ENCODE data around the gene ANKH. TPM values are rescaled to one million over a fixed set of nuclear protein-coding genes. Genes with fewer than 3 reads are reported as not detected.
"Not testable (repeated sequence)": the region's sequence is repeated elsewhere in the genome, so short reads cannot be mapped to it uniquely, and the experiment has no call there.

The ANKH gene
- total RNA-seq, 2 donors from 2014 or later, result 177 to 205 TPM

GRCh38 chr5:14809369-14810155 lies 62.0 kb downstream of the ANKH start:
- DNase-seq (ENCODE audit: low spot score) (peak; percentile 60), ATAC-seq (ENCODE audit: insufficient number of reproducible peaks, low FRiP score, low read depth) (peak; percentile 55)
- TF ChIP-seq, protein P1, sequence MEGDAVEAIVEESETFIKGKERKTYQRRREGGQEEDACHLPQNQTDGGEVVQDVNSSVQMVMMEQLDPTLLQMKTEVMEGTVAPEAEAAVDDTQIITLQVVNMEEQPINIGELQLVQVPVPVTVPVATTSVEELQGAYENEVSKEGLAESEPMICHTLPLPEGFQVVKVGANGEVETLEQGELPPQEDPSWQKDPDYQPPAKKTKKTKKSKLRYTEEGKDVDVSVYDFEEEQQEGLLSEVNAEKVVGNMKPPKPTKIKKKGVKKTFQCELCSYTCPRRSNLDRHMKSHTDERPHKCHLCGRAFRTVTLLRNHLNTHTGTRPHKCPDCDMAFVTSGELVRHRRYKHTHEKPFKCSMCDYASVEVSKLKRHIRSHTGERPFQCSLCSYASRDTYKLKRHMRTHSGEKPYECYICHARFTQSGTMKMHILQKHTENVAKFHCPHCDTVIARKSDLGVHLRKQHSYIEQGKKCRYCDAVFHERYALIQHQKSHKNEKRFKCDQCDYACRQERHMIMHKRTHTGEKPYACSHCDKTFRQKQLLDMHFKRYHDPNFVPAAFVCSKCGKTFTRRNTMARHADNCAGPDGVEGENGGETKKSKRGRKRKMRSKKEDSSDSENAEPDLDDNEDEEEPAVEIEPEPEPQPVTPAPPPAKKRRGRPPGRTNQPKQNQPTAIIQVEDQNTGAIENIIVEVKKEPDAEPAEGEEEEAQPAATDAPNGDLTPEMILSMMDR (IDR thresholded peaks at IDR 0.05), result no peak
- H3K4me1 ChIP-seq (ENCODE audit: control insufficient read depth in 1 of 2, low read depth in 2 of 2), result peaks cover 27 to 49% of the 10 kb centered on the region in 2 donors
- no peaks in the 10 kb centered on the region for H3K9me3 ChIP-seq
- peak overlapping the region; percentile 52 to 66 for H3K27ac ChIP-seq
- H3K36me3 ChIP-seq, result peaks cover 1% of the 10 kb centered on the region
- H3K27me3 ChIP-seq (replicated peaks; ENCODE audit: insufficient read depth), result no peaks in the 10 kb centered on the region
- H3K4me3 ChIP-seq, result peak overlapping the region; percentile 56

DNA sequence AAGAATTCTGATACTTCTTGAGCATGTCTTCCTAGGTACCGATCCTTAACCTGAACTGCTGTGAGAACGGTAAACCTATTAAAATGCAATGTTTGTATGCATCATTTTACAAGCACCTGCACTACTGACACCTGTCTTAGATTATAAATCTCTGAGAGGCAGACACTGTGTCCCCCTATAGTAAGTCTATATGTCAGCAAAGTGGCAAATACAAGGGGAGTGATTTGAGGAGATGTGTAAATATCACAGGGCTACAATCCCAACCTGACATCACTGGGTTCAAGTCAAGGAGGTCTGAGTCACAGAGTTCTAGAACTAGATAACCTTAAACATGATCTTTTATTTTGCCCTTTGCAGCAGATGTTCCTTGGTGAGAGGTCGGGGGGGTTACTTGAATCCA lies 64.1 kb downstream of the ANKH start:
- no peak for ATAC-seq (ENCODE audit: insufficient number of reproducible peaks, low FRiP score, low read depth)
- Histone ChIP-seq H3K4me3 (no peak overlapping the region), H3K27me3 (replicated peaks; ENCODE audit: insufficient read depth) (no peaks in the 10 kb centered on the region), H3K4me1 (ENCODE audit: control insufficient read depth in 1 of 2, low read depth in 2 of 2) (peaks cover 27 to 39% of the 10 kb centered on the region in 2 donors), H3K27ac (no peak overlapping the region), H3K9me3 (no peaks in the 10 kb centered on the region), H3K36me3 (peaks cover 6% of the 10 kb centered on the region)
- TF ChIP-seq, protein P1 (IDR thresholded peaks at IDR 0.05), result no peak
- DNase-seq (ENCODE audit: low spot score), result no peak

DNA sequence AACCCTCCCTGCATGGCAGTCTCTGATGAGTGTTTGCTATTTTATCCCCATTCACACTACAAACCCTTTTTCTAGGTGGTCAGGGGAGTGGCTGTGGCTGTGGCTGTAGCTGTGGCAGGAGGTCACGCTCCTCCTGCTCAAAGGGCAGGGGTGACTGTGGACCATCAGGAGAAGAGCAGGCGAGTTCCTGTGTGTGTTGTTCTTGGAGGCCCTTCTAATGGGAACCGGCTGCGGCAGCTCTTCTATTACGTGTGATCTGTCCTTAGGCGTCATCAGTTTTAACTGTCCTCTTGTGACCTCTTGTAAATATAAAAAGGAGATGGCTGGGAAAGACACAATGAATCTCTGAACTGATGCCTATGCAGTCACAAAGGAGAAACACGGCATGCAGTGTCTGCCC lies 65.1 kb downstream of the ANKH start:
- H3K27me3 ChIP-seq (replicated peaks; ENCODE audit: insufficient read depth), result no peaks in the 10 kb centered on the region
- no peak for DNase-seq (ENCODE audit: low spot score)
- ATAC-seq (ENCODE audit: insufficient number of reproducible peaks, low FRiP score, low read depth), result no peak

GRCh38 chr5:14802541-14802940 lies 69.0 kb downstream of the ANKH start:
- Histone ChIP-seq H3K27ac (no peak overlapping the region), H3K4me3 (no peak overlapping the region), H3K4me1 (ENCODE audit: control insufficient read depth in 1 of 2, low read depth in 2 of 2) (peaks cover 0 to 13% of the 10 kb centered on the region in 2 donors), H3K9me3 (no peaks in the 10 kb centered on the region), H3K36me3 (peaks cover 6% of the 10 kb centered on the region), H3K27me3 (replicated peaks; ENCODE audit: insufficient read depth) (no peaks in the 10 kb centered on the region)
- DNase-seq (ENCODE audit: low spot score) (no peak), ATAC-seq (ENCODE audit: insufficient number of reproducible peaks, low FRiP score, low read depth) (no peak)
- TF ChIP-seq, protein P1 (IDR thresholded peaks at IDR 0.05), result no peak

More for the DNA sequence above, 65.1 kb downstream of the ANKH start:
- H3K27ac ChIP-seq, result no peak overlapping the region
- peaks cover 20 to 35% of the 10 kb centered on the region in 2 donors for H3K4me1 ChIP-seq (ENCODE audit: control insufficient read depth in 1 of 2, low read depth in 2 of 2)
- no peaks in the 10 kb centered on the region for H3K9me3 ChIP-seq
- TF ChIP-seq, protein P1 (IDR thresholded peaks at IDR 0.05), result no peak
- H3K4me3 ChIP-seq, result no peak overlapping the region
- peaks cover 6% of the 10 kb centered on the region for H3K36me3 ChIP-seq

DNA sequence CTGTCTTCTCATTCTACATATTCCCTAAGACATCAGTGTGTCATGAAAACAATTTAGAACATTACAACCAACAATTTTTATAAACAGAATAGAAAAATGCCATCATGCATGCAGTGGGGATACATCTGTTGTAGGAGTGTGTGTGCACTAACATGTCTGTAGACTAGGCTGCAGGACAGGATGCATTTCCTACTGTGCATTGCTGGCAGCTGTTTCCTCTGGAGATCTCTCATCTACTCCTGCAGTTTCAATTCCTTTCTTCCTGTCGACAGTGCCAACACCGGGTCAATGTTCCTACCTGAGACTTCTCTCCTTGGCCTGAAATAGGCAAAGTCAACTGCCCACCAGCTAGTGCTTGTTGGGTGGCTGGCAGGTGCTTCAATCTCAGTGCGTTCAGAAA lies 69.8 kb downstream of the ANKH start:
- Histone ChIP-seq H3K27me3 (replicated peaks; ENCODE audit: insufficient read depth) (no peaks in the 10 kb centered on the region), H3K36me3 (peaks cover 6% of the 10 kb centered on the region), H3K27ac (no peak overlapping the region), H3K4me3 (no peak overlapping the region), H3K4me1 (ENCODE audit: control insufficient read depth in 1 of 2, low read depth in 2 of 2) (peaks cover 0 to 6% of the 10 kb centered on the region in 2 donors), H3K9me3 (no peaks in the 10 kb centered on the region)
- ATAC-seq (ENCODE audit: insufficient number of reproducible peaks, low FRiP score, low read depth) (no peak), DNase-seq (ENCODE audit: low spot score) (no peak)
- TF ChIP-seq, protein P1 (IDR thresholded peaks at IDR 0.05), result no peak

DNA sequence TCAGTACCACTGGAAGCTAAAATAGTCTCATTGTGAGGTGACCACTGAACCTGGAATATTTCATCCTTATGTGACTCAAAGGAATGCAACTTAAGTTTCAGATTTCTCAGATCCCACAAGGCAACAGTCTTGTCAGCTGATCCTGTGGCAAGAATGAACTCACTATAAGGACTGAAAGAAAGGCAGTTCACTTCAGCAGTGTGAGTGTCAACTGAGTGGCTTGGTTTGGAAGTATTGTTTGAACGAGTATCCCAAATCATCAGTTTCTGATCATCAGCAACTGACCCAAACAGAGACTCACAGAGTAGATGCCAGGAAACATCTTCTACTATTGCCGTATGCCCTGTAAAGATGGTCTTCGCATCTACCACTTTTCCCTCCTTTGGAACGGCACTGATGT lies 74.2 kb downstream of the ANKH start:
- not testable (repeated sequence) for H3K27me3 ChIP-seq (replicated peaks; ENCODE audit: insufficient read depth); H3K36me3 ChIP-seq; H3K4me1 ChIP-seq (ENCODE audit: control insufficient read depth in 1 of 2, low read depth in 2 of 2); H3K27ac ChIP-seq; ATAC-seq (ENCODE audit: insufficient number of reproducible peaks, low FRiP score, low read depth); H3K9me3 ChIP-seq; DNase-seq (ENCODE audit: low spot score); H3K4me3 ChIP-seq
